IPS-NIHi7 (cell line): Measurements from ENCODE around the gene CHST4.
"Not testable (repeated sequence)": the region's sequence is repeated elsewhere in the genome, so short reads cannot be mapped to it uniquely, and the experiment has no call there.

Experiments
- DNase-seq: peaks from one replicate; pipeline ENCODE4 v3.0.0; 2012; ENCODE audit warnings: mixed read lengths; ENCODE audit errors: extremely low spot score

The CHST4 gene

DNA sequence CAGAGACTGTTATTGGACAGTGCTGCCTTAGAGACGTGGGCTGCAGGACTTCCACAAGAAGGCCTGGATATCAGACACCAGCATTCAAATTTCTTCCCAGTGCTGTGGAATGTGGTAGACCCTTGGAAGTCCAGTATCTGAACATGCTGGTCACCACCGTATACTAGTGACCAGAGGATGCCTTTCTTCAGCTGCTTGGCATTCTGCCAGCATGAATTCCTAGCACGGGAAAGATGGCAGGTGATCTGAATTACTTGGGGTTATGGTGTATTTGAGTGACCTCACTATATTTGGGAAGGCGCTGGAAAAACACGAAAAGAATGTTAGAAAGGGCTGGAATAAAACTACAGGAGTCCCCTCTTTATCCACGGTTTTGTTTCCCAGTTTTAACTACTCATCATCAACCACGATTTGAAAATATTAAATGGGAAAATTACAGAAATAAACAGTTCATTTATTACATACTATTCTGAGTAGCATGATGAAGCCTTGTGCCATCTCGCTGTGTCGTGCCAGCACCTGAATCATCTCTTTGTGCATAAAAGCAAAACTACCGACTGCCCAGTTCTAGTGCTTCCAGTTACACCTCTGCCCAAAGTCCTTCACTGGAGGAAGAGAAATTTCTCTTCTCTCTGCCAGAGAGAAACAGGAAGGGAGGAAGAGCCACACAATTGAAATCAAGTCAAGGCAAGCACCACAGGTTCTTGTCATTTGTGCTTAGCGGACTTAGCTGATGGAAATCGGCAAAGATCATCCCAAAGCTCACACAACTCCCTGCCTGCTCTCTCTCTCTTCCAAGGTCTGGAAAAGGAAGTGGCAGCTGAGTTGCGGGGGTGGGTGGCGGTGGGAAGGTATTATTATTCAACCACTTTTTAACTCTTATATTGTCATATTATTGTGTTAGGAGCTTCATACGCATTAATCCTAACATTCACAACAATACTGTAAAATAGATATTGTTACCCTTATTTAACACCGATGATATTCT lies 1.4 kb upstream of the CHST4 start:
- peak; percentile 37 for DNase-seq

DNA sequence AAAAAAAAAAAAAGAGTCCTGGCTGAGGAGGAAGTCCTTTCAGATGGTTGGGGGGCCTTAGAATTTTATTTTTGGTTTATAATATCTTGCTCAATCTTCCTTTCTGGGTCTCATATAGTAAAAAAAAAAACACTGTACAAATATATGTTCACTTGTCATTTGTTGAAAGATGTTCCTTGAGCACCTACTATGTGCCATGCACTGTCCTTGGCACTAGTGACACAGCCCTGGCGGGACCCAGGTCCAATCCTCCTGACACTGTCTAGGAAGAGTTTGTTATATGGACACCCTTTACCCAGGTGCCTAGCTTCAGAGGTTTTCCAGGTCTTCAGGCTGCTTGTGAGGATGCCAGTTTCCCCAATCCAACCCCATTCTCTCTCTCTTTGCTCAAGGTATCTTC lies 2.0 kb downstream of the CHST4 start:
- DNase-seq: no peak

DNA sequence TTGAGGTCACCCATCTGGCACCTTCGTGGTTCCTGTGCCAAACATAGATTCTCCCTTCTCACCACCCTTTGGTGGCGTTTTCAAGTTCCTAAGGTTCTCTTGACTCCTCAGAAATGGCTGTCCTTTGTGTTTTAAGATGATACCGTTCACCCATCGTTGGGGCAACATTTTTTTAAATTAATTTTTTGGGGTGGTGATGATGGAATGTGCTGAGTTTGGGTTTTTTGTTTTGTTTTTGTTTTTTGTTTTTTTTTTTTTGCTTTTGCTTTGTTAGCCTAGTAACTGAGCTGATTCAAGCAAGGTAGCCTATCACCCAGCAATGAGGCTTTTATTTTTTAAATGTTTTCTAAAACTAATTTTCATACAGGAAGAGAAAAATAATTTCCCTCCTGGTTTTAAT lies 2.6 kb downstream of the CHST4 start:
- DNase-seq: no peak

DNA sequence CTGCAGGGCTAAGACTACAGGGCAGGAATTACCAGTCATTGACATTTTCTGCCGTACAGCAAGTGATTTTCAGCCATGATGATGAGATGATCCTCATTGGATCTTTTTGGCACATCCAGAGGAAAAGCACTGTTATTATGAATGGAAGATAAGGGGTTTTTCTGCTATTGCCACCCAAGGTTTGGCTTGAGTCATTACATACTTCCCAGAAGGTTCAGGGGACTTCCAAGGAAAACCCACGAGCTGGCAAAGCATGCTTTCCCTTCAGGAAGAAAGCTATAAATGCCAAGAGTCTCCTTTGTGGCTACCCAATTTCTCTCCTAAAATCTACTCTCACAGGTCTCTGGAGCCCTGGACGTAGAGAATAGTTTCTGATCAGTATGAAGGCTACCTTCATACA lies 6.1 kb downstream of the CHST4 start:
- no peak for DNase-seq

DNA sequence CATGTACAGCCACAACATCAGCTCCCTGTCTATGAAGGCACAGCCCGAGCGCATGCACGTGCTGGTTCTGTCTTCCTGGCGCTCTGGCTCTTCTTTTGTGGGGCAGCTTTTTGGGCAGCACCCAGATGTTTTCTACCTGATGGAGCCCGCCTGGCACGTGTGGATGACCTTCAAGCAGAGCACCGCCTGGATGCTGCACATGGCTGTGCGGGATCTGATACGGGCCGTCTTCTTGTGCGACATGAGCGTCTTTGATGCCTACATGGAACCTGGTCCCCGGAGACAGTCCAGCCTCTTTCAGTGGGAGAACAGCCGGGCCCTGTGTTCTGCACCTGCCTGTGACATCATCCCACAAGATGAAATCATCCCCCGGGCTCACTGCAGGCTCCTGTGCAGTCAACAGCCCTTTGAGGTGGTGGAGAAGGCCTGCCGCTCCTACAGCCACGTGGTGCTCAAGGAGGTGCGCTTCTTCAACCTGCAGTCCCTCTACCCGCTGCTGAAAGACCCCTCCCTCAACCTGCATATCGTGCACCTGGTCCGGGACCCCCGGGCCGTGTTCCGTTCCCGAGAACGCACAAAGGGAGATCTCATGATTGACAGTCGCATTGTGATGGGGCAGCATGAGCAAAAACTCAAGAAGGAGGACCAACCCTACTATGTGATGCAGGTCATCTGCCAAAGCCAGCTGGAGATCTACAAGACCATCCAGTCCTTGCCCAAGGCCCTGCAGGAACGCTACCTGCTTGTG lies 10.7 kb downstream of the CHST4 start:
- DNase-seq: no peak

DNA sequence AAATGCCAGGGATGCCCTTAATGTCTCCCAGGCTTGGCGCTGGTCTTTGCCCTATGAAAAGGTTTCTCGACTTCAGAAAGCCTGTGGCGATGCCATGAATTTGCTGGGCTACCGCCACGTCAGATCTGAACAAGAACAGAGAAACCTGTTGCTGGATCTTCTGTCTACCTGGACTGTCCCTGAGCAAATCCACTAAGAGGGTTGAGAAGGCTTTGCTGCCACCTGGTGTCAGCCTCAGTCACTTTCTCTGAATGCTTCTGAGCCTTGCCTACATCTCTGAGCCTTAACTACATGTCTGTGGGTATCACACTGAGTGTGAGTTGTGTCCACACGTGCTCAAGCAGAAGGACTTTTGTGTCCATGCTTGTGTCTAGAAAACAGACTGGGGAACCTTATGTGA lies 11.4 kb downstream of the CHST4 start:
- DNase-seq: peak; percentile 72

DNA sequence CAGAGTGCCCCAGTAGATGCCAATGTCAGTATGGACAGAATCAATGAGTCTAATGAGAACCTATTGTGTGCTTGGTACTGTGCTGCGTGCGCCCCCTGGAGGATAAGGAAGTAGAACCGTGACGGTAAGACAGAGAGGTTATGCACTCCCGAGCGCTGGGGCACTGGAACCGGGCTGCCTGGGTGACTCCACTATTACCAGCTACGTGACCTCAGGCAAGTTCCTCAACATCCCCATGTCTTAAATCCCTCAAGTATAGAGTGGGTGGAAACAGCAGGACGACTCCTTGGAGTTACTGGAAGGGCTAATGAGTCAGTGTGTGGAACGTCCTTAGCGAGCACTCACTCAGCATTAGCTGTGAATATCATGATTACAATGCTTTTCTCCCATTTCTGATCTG lies 16.2 kb downstream of the CHST4 start:
- DNase-seq: peak; percentile 88

DNA sequence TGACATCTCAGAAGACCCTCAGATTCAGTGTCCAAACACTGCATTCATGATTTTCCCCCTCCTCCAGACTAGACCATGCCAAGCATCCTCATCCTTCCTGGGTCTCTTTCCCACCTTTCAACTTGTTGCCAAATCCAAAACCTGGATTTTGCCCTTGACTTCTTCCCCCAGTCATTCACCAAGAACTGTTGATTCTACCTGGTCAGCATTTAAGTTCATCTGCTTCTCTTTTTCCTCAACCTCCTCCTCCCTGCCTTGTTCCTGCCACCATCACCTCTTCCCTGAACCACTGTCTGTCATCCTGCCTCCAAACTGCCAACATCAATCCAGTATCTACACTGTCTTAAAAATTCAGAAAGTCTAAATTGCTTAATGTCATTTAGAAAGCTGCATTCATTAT lies 20.9 kb downstream of the CHST4 start:
- DNase-seq: no peak

DNA sequence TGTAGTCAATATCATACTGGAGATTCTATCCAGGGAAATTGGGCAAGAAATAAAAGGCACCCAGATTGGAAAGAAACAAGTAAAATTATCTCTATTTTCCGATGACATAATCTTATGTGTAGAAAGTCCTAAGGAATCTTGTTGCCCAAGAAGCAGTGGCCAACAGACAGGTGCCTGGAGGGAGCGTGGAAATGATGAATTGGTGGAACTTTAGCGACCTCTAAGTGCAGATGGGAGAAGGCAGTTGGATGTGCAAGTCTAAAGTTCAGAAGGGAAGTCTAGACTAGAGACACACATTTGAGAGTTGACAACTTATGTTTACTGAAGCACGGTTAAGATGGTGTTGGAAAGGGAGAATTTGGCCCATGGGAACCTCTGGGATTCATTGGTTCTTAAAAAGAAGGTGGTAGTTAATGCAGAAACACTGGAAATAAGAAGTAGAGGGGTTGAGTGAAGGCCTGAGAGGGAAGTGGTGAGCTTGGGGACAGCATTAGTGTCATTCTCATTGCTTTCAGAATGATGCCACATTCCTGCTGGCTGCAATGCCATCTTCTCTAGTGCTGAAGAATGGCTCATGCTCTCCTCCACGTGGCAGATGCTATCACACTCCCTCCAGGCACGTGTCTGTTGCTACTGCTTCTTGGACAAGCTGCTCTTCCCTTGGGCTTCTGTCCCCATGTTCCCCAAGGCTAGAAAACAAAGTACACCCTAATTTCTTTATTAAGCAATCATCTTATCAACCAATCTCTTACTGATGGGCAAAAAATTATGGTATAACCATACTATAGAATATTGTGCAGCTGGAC lies 26.7 kb downstream of the CHST4 start:
- DNase-seq: peak; percentile 19

DNA sequence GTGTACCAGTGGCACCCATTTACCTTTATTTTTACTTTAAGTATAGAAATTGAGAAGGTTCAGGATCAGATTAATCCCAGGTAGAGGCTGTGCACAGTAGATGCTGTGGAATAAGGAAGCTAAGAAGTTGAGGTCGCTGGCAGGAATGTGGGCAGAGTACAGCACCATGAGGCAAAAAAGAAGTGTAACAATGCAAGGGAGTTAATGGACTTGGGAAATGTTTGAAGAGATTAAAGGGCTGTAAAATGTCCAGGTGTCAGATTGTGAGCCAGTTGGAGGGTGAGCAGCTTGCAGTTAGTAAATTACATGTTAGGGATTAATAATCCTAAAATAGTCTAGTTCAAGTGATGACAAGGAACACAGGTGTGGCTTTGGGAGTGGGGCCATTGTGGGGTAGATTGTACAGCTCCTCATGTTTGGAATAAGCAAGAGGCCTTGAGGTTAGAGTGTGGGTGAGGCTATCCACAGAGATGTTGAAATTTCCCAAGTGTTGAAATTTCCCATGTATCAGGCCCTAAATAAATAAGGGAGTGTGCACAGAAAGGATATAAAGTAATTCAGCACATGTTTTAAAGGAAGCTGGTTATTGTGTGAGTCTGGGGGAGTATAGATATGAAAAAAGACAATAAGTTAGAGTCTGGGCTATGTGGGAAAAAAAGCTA lies 29.1 kb downstream of the CHST4 start:
- DNase-seq: no peak

DNA sequence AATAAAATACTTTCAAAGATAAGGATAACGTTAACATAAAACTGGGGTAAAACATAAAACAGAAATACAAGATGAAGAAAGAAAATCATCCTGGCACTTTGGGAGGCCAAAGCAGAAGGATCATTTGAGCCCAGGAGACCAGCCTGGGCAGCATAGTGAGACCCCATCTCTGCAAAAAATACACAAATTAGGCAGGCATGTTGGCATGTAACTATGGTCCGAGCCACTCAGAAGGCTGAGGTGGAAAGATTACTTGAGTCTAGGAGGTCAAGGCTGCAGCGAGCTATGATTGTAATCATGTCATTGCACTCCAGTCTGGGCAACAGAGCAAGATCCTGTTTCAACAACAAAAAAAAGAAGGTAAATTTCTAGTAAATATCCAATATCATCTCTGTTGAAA lies 31.1 kb downstream of the CHST4 start:
- no peak for DNase-seq

DNA sequence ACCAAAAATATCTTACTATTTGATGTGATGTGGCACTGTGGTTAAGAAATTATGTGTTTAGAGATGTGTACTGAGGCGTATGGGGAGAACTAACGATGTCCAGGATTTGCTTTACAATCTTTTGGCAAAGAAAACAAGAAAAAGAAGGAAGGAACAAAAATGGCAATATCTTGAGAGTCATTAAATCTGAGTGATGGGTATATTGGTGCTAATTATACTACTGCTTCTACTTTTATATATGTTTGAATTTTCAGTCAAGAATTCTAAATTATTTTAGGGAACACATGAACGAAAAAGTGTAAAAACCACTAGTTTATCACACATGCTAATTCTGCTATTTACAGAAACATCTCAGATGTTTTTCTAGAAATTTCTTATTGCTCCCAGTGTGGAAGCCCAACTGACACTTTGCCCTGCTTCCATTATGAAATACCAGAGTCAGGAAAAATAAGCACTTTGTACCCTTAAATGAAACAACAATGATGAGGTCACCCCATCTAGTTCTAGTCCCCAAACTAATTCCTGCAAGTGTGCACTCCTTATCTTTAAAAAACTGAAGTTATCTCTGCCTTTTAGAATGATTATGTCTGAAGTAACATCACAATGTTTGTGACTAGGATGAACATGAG lies 31.8 kb downstream of the CHST4 start:
- no peak for DNase-seq

DNA sequence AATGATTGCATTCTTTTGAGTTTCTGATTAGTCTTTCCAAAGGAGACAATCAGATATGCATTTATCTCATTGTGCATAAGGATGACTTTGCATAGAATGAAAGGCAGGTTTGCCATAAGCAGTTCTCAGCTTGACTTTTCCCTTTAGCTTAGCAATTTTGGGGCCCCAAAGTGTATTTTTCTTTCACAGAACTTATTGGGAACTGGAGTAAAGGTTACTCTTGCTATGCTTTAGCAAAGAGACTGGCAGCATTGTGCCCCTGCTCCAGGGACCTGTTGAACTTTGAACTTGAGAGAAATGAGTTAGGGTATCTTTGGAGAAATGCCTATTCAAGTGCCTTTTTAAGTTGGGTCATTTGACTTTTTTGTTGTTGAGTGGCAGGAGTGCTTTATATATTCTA lies 33.6 kb downstream of the CHST4 start:
- DNase-seq: no peak

DNA sequence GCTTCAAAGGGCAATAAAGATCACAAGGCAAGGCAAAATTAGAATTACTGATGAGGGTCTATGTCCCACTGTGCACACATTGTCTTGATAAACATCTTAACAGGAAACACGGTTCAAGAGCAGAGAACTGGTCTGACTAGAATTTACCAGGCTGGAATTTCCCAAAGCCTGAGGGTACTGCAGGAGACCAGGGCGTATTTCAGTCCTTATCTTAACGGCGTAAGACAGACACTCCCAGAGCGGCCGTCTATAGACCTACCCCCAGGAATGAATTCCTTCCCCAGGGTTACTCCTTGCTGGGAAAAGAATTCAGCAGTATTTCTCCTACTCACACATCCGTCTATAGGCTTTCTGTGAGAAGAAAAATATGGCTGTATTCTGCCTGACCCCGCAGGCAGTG lies 35.7 kb downstream of the CHST4 start:
- not testable (repeated sequence) for DNase-seq

DNA sequence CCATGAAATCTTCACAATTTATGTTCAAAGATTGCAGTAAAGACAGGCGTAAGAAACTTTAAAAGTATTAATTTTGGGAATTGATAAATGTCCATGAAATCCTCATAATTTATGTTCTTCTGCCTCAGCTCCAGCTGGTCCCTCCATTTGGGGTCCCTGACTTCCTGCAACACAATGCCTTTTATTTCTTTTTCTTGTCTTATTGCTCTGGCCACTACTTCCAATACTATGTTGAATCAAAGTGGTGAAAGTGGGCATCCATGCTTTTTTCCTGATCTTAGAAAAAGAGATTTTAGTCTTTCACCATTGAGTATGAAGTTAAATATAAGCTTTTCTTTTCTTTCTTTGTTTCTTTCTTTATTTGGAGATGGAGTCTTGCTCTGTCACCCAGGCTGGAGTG lies 36.3 kb downstream of the CHST4 start:
- no peak for DNase-seq

DNA sequence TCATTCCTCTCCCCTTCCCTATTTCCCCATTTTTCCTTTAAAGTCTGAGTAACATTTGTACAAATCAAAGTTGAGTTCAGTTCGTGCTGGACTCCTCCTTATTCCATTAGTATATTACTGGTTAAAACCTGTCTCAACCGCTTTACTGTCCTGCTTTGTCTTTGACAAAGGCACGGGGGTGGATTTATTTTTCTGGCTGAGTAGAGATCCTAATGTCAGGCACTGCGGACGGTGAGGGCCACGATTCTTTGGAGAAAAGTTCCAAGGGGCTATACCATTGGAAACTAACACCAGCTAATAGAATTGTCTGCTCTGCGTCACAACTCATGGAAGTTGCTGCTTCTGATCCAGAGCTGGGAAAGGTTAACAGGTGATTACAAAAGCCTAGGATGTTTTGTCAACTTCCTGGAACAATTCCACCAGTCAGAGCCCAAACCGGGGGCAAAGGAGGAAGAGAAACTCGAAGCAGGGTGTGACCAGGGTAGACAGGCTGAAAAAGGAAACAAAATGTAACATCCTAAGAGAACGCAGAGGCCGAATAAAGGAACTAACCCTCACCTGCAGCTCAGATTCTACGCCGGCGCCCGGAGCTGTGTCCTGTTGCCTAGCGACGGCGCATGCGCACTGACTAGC lies 38.2 kb downstream of the CHST4 start:
- peak; percentile 18 for DNase-seq

DNA sequence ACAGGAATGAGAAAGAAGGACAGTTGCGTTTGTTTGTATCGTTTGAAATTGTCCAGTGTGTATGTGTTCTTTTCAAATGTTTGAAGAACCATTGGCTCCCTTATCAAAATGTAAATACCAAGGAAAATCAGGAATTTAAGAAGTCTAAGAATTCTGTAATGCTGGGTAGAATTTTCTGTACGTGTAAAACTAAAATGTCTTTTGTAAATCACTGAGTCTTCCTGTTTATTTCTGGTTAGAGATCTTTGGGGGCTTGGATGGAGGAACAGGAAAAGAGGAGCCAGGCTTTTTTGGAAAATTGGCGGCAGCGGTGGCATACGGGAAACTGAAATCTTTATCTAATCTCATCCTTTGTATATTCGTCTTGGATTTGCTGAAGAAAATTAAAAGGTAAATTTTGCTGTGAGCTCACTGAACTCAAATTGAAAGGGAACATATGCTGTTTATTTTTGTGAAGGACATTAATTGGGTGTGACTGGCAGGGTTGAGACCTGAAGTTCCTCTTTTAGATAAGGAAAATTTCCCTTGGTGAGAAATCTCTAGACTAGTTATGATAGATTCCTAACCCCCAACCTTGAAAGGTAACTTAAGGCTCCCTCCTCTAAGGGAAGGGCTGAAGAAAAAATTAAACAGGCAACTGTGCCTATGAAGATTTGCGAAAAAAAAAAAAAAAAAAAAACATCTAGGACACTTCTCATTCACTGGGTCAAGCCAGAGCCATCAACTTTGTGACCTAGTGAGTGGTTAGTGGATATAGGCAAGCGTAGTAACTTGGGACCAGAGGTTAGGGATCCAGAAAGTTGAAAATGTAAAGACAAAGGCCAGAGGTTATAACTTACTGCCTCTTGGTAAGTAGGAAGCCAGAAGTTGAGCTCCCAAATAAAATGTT lies 39.8 kb downstream of the CHST4 start:
- DNase-seq: no peak

DNA sequence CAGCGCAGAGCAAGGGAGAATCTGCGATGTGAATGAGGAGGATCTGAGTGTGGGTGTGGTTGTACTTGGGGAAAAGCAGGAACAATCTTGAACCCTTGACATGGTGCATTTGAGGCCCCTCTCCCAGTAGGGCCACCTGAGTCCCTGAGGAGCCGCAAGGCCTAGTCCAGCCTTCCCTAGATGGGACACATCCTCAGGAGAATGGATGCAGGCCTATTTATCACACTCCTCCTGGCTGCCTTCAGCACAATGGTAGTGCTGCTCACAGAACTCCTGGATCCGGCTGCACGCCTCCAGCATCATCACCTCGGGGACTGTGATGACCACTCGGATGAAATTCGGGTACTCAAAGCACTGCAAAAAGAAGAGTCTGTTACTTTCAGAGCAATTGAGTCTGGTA lies 41.7 kb downstream of the CHST4 start:
- no peak for DNase-seq

DNA sequence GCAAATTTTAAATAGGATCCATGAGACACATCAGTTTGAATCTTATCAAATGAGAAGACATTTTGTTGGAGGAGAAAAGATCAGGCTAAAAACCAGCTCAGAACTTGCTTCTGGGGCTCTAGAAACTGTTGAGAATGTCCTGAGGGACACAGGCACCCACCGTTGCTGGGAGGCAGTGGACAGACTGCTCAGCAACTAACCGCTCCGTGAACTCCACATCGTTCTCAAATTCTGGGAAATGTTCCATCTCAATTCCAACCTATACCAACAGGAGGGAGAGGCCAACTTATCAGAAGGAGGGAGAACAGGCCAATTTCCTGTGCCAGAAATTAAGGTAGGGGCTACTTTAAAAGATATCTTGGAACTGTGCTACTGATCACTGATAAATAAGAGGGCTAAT lies 42.3 kb downstream of the CHST4 start:
- DNase-seq: no peak

DNA sequence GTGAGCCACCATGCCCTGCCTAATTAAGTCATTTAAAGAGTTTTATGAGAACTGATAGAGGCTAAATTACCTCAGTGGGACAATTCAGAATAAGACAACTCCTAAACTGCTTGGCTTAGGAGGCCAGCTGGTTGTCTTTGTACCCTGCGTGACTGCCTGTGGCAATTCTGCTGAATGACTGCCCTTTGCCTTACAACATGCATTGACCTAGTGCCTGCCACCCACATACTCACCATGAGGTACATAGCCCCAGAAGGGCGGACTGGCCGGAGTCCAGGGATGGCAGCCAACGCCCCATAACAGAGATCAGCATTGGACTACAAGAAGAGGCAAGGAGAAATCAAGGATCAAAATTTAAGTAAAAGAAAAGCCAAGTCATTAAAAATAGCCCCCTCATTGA lies 43.4 kb downstream of the CHST4 start:
- DNase-seq: no peak
